AG09309 (cell line): ENCODE measurements around the gene HSD17B12.
"Not testable (repeated sequence)": the region's sequence is repeated elsewhere in the genome, so short reads cannot be mapped to it uniquely, and the experiment has no call there.

Experiments
- DNase-seq: peaks from one replicate; pipeline ENCODE4 v3.0.0-alpha.2; 2010; ENCODE audit warnings: low read depth
- H3K4me3 ChIP-seq: 2 replicates; pipeline ENCODE4 v1.5.1; 2011; ENCODE audit warnings: mild to moderate bottlenecking, low read depth, low read length, moderate library complexity; ENCODE audit not compliant: control insufficient read depth
- CTCF ChIP-seq: IDR thresholded peaks from 2 replicates; pipeline ENCODE4 v1.5.1; 2011; ENCODE audit warnings: mild to moderate bottlenecking, low read depth, low read length, inconsistent platforms; ENCODE audit not compliant: insufficient read depth, control insufficient read depth; ENCODE audit errors: missing control alignments

Gene HSD17B12

GRCh38 chr11:43756575-43756974 lies 76.0 kb downstream of the HSD17B12 start:
- DNase-seq: no peak

GRCh38 chr11:43758927-43759326 lies 78.4 kb downstream of the HSD17B12 start:
- no peak overlapping the region for H3K4me3 ChIP-seq
- no peak for DNase-seq
- TF ChIP-seq CTCF: no peak

More at GRCh38 chr11:43756575-43756974, 76.0 kb downstream of the HSD17B12 start:
- no peak for TF ChIP-seq CTCF
- H3K4me3 ChIP-seq: no peak overlapping the region

GRCh38 chr11:43760902-43761301 lies 80.4 kb downstream of the HSD17B12 start:
- no peak for TF ChIP-seq CTCF
- no peak for DNase-seq
- H3K4me3 ChIP-seq: no peak overlapping the region

- DNase-seq: no peak
- no peak for TF ChIP-seq CTCF
- H3K4me3 ChIP-seq: no peak overlapping the region
Measured at GRCh38 chr11:43765194-43765593, 84.7 kb downstream of the HSD17B12 start.

- not testable (repeated sequence) for DNase-seq, H3K4me3 ChIP-seq
Measured at GRCh38 chr11:43768654-43769053, 88.1 kb downstream of the HSD17B12 start.

GRCh38 chr11:43770173-43770572 lies 89.6 kb downstream of the HSD17B12 start:
- no peak for TF ChIP-seq CTCF
- no peak overlapping the region for H3K4me3 ChIP-seq
- no peak for DNase-seq

- DNase-seq: no peak
- no peak for TF ChIP-seq CTCF
- H3K4me3 ChIP-seq: no peak overlapping the region
Measured at GRCh38 chr11:43772733-43773132, 92.2 kb downstream of the HSD17B12 start.
